PC-9 (cell line): ENCODE measurements around the gene MMAB. TPM values are rescaled to one million over a fixed set of nuclear protein-coding genes. Genes with fewer than 3 reads are reported as not detected.

Experiments used
- BruUV-seq: library from RNA; stranded (reverse); fragments of 400-500 nt; replicated peaks from 2 replicates; lab custom pipeline; 2021; lab: Mats Ljungman, UMichigan
- CTCF ChIA-PET: fragments of 300-600 bp; sonication (Branson Sonifier 250); formaldehyde crosslinking; loops from one replicate; lab custom pipeline; 2022; ENCODE audit warnings: antibody characterized with exemption; lab: Charles Lee
- POLR2A ChIA-PET: fragments of 300-600 bp; sonication (Branson Sonifier 250); formaldehyde crosslinking; loops from one replicate; lab custom pipeline; 2022; ENCODE audit warnings: antibody characterized with exemption; ENCODE audit not compliant: unreplicated experiment; lab: Charles Lee
- DNase-seq, 2 experiments: peaks; one replicate each; pipeline versions ENCODE4 v3.0.0 to v3.0.0-alpha.2; 2015 to 2022; ENCODE audit warnings: mixed read lengths in 1 of 2
- H2AFZ ChIP-seq: fragments of 200-600 bp; sonication (generic); 2 replicates; pipeline ENCODE4 v1.8.1; 2017; ENCODE audit warnings: antibody characterized with exemption
- H3F3A ChIP-seq: fragments of 200-600 bp; sonication (generic); 2 replicates; pipeline ENCODE4 v1.8.1; 2017; ENCODE audit warnings: antibody characterized with exemption, mild to moderate bottlenecking, low read depth; ENCODE audit not compliant: insufficient read depth
- H3K27ac ChIP-seq: fragments of 200-600 bp; sonication (generic); 2 replicates; pipeline ENCODE4 v1.6.1; 2016; ENCODE audit warnings: mixed run types
- H3K27me3 ChIP-seq: fragments of 200-600 bp; sonication (generic); 2 replicates; pipeline ENCODE4 v1.6.1; 2016; ENCODE audit warnings: low read depth, mixed run types; ENCODE audit not compliant: insufficient read depth
- H3K36me3 ChIP-seq: fragments of 200-600 bp; sonication (generic); 2 replicates; pipeline ENCODE4 v1.6.1; 2016; ENCODE audit warnings: low read depth, mixed run types
- H3K4me1 ChIP-seq: fragments of 200-600 bp; sonication (generic); replicated peaks from 2 replicates; pipeline ENCODE4 v1.6.1; 2016; ENCODE audit warnings: mixed run types; ENCODE audit not compliant: insufficient read depth
- H3K4me2 ChIP-seq: fragments of 200-600 bp; sonication (generic); 2 replicates; pipeline ENCODE4 v1.6.1; 2017; ENCODE audit warnings: mixed run types
- H3K4me3 ChIP-seq: fragments of 200-600 bp; sonication (generic); 2 replicates; pipeline ENCODE4 v1.6.1; 2016; ENCODE audit warnings: mixed run types
- H3K79me2 ChIP-seq: fragments of 200-600 bp; sonication (generic); 2 replicates; pipeline ENCODE4 v1.6.1; 2017; ENCODE audit warnings: low read depth, mixed run types
- H3K9me2 ChIP-seq: fragments of 200-600 bp; sonication (generic); 2 replicates; pipeline ENCODE4 v1.8.1; 2017; ENCODE audit warnings: mild to moderate bottlenecking; ENCODE audit not compliant: insufficient read depth
- H3K9me3 ChIP-seq: fragments of 200-600 bp; sonication (generic); 2 replicates; pipeline ENCODE4 v1.8.1; 2016; ENCODE audit warnings: low read depth; ENCODE audit not compliant: insufficient read depth
- H4K20me1 ChIP-seq: fragments of 200-600 bp; sonication (generic); 2 replicates; pipeline ENCODE4 v1.8.1; 2017; ENCODE audit not compliant: insufficient read depth
- EZH2 ChIP-seq: fragments of 200-600 bp; sonication (generic); IDR thresholded peaks from 2 replicates; pipeline ENCODE4 v1.8.0; 2017; ENCODE audit warnings: antibody characterized with exemption, low read depth
- intact Hi-C: fragments of 100-400 bp; cut with micrococcal nuclease; formaldehyde crosslinking; loops from one replicate; pipeline ENCODE4 v1.10.0; 2022; ENCODE audit not compliant: unreplicated experiment
- total RNA-seq: library from RNA; stranded (reverse); gene quantifications from 2 replicates; pipeline ENCODE4 v1.2.3, GENCODE V29; 2021
- TF ChIP-seq, protein P1 (sequence below): fragments of 200-600 bp; sonication (generic); conservative IDR thresholded peaks from 2 replicates; pipeline ENCODE4 v1.6.1; 2017; ENCODE audit warnings: mixed run types, antibody characterized with exemption, mild to moderate bottlenecking, moderate library complexity

The MMAB gene
- total RNA-seq, 1 experiment from 2014 or later: 84.3 TPM

DNA sequence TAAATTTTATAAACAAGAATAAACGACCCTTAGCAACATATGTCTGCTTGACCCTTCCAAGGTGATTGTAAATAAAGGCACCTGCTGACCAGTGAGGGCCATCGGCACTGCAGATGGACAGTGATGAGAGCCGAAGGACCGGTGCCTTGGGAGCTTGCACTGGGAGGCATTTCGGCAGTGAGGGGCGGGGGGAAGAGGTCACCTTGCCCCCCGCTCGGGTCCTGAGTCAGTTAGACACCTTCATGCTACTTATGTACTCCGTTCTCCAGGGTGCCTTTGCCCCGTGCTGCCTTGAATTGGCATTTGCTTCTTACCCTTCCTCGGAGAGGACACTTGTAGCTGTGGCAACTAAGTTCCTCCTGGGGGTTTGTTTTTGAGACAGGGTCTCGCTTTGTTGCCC, 23.0 kb downstream of the MMAB start:
- Histone ChIP-seq H2AFZ (no peak overlapping the region), H3K27ac (no peak overlapping the region), H3F3A (peaks cover 6% of the 10 kb centered on the region; the same call in 1 of the 2 replicates), H3K9me3 (no peaks in the 10 kb centered on the region), H4K20me1 (no peaks in the 10 kb centered on the region), H3K4me1 (peaks cover 14% of the 10 kb centered on the region), H3K4me2 (no peak overlapping the region), H3K79me2 (no peaks in the 10 kb centered on the region), H3K4me3 (no peak overlapping the region), H3K9me2 (no peaks in the 10 kb centered on the region), H3K27me3 (no peaks in the 10 kb centered on the region), H3K36me3 (no peaks in the 10 kb centered on the region)
- ChIA-PET POLR2A (interaction anchor here (0.7 kb wide), 1 partner anchor 10 kb away, joined by 14 read pairs; no protein-coding TSS in a partner anchor), CTCF (interaction anchor here (0.7 kb wide), 1 partner anchor 93 kb away, joined by 17 read pairs; no protein-coding TSS in a partner anchor)
- intact Hi-C loops: no loop called here
- TF ChIP-seq EZH2: no peak
- TF ChIP-seq, protein P1, sequence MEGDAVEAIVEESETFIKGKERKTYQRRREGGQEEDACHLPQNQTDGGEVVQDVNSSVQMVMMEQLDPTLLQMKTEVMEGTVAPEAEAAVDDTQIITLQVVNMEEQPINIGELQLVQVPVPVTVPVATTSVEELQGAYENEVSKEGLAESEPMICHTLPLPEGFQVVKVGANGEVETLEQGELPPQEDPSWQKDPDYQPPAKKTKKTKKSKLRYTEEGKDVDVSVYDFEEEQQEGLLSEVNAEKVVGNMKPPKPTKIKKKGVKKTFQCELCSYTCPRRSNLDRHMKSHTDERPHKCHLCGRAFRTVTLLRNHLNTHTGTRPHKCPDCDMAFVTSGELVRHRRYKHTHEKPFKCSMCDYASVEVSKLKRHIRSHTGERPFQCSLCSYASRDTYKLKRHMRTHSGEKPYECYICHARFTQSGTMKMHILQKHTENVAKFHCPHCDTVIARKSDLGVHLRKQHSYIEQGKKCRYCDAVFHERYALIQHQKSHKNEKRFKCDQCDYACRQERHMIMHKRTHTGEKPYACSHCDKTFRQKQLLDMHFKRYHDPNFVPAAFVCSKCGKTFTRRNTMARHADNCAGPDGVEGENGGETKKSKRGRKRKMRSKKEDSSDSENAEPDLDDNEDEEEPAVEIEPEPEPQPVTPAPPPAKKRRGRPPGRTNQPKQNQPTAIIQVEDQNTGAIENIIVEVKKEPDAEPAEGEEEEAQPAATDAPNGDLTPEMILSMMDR: no peak
- no peak for DNase-seq
- BruUV-seq: no TSS peak

DNA sequence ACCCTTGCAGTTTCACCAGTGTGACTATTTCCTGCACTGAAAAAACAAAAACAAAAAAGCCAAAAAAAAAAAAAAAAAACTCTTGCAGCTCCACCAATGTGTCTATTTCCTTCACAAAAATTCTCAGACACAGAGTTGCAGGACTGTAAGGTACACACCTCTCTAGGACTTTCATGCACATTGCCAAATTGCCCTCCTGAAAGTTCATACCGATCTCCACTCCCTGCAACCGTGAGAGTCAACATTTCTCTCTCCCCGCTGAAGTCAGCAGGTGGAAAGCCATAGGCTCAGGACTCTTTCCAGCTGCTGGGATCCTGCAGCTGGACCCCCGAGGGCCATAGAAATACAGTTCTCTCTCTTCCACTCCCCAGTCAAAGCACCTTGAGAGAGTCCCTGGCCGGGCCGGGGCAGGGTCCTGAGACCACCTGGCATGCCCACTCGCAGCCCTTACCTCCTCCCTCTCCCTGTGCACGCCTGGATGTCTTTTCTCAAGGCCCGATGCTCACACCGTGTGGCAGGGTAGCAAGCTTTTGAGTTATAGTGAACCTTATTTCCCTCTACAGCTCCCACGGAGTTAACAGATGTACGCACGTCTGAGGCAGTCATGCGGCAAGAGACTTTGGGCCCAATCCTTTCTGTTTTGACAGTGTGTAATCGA, 23.6 kb downstream of the MMAB start:
- DNase-seq: no peak
- H3F3A ChIP-seq: peaks cover 10% of the 10 kb centered on the region; the same call in 1 of the 2 replicates
- H2AFZ ChIP-seq: no peak overlapping the region
- peaks cover 19% of the 10 kb centered on the region for H3K4me1 ChIP-seq
- no TSS peak for BruUV-seq
- no peak overlapping the region for H3K4me3 ChIP-seq
- ChIA-PET CTCF (interaction anchor here (0.7 kb wide), 1 partner anchor 93 kb away, joined by 17 read pairs; no protein-coding TSS in a partner anchor), POLR2A (interaction anchor here (0.6 to 0.7 kb wide), 2 partner anchors 9 to 223 kb away, joined by 4 to 14 read pairs; no protein-coding TSS in a partner anchor)
- intact Hi-C loops: no loop called here
- no peak for TF ChIP-seq EZH2
- H3K36me3 ChIP-seq: no peaks in the 10 kb centered on the region
- no peak overlapping the region for H3K27ac ChIP-seq
- no peaks in the 10 kb centered on the region for H4K20me1 ChIP-seq
- no peaks in the 10 kb centered on the region for H3K79me2 ChIP-seq
- H3K4me2 ChIP-seq: no peak overlapping the region
- no peaks in the 10 kb centered on the region for H3K9me2 ChIP-seq
- no peaks in the 10 kb centered on the region for H3K27me3 ChIP-seq
- H3K9me3 ChIP-seq: no peaks in the 10 kb centered on the region

DNA sequence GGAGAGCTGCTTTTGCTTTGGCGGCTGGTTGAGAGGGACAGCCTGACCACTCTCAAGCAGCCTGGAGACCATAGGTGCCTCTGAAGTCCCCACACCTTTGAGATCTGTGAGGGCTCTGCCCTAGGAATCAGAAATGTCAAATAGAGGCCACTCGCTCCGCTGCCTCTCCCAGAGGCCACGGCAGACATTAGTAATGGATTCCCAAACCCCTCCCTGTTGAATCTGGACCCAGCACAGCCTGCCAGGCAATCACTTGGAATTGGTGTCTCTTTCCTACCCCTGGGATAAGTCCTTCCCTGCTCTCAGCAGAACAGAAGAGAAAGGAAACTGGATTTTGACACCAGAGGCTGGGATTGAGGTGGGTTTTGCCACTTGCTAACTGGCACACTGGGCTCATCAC, 25.0 kb downstream of the MMAB start:
- Histone ChIP-seq H3K79me2 (no peaks in the 10 kb centered on the region), H3K27me3 (no peaks in the 10 kb centered on the region), H3K4me3 (no peak overlapping the region), H3K9me3 (no peaks in the 10 kb centered on the region), H3K4me1 (peaks cover 19% of the 10 kb centered on the region), H3K27ac (no peak overlapping the region), H4K20me1 (no peaks in the 10 kb centered on the region), H2AFZ (no peak overlapping the region), H3K36me3 (no peaks in the 10 kb centered on the region), H3K4me2 (no peak overlapping the region), H3K9me2 (no peaks in the 10 kb centered on the region), H3F3A (peaks cover 16% of the 10 kb centered on the region; the same call in 1 of the 2 replicates)
- intact Hi-C loops: no loop called here
- ChIA-PET POLR2A (no interaction called here), CTCF (no interaction called here)
- no peak for DNase-seq
- TF ChIP-seq EZH2: no peak
- TF ChIP-seq, protein P1: no peak
- BruUV-seq: no TSS peak
